HG03103 (cell line): ENCODE results near the gene TERB2.
"Not testable (repeated sequence)": the region's sequence is repeated elsewhere in the genome, so short reads cannot be mapped to it uniquely, and the experiment has no call there.

Source experiments
- ATAC-seq: cut with Tn5 transposase; IDR thresholded peaks from one replicate; pipeline ENCODE4 v1.9.1; 2021; ENCODE audit warnings: low read depth; ENCODE audit not compliant: unreplicated experiment

The TERB2 gene

GRCh38 chr15:45001180-45001579 lies 44.7 kb downstream of the TERB2 start:
- not testable (repeated sequence) for ATAC-seq

DNA sequence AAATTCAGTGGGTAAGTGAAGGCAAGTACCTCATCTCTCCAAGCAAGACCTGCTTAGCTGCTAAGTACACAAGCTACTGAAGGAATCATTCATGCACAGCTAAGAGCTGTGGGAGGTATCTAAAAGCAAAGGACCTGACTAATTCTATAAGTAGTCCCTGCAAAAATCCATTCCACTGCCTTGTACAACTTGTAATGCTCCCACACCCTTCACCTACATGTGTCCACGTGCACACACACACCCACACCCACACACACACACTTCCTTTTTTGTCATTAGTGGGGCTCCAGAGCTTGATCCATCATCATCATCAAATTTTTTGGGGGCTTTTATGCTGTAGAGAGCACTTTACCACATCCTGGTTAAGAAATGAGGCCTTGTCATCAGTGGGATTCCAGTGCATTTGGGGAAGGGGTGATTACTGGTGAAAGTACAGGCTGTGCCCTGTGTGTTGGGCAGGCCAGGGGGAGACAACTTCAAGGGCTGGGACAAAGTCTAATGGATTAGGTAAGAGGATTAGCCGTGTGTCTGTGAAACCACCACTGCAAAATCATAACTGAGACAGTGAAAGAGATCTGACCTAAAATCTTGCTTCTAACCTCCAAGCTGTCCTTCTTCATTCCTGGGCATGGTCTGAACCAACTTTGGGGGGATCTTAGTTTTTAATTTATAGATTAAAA lies 47.4 kb downstream of the TERB2 start:
- ATAC-seq = not testable (repeated sequence)

GRCh38 chr15:45004590-45005175 lies 48.2 kb downstream of the TERB2 start:
- not testable (repeated sequence) for ATAC-seq

GRCh38 chr15:45009046-45009445 lies 52.6 kb downstream of the TERB2 start:
- no peak for ATAC-seq

DNA sequence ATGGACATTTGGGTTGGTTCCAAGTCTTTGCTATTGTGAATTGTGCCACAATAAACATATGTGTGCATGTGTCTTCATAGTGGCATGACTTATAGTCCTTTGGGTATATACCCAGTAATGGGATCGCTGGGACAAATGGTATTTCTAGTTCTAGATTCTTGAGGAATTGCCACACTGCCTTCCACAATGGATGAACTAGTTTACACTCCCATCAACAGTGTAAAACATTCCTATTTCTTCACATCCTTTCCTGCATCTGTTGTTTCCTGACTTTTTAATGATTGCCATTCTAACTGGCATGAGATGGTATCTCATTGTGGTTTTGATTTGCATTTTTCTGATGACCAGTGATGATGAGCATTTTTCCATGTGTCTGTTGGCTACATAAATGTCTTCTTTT lies 58.6 kb downstream of the TERB2 start:
- not testable (repeated sequence) for ATAC-seq

GRCh38 chr15:45020222-45020900 lies 63.9 kb downstream of the TERB2 start:
- ATAC-seq = not testable (repeated sequence)

- ATAC-seq = not testable (repeated sequence)
Measured at GRCh38 chr15:45020901-45021259, 64.4 kb downstream of the TERB2 start.

- no peak for ATAC-seq
Measured at GRCh38 chr15:45021348-45021747, 64.9 kb downstream of the TERB2 start.

- ATAC-seq = peak; percentile 91
Measured at GRCh38 chr15:45022871-45023658, 66.6 kb downstream of the TERB2 start, which contains the start of gene SORD. TSS of gene SORD (plus strand) at chr15:45023195. CDS start at chr15:45023284, 89 bp downstream.

- no peak for ATAC-seq
Measured at GRCh38 chr15:45023659-45024225, 67.3 kb downstream of the TERB2 start.

DNA sequence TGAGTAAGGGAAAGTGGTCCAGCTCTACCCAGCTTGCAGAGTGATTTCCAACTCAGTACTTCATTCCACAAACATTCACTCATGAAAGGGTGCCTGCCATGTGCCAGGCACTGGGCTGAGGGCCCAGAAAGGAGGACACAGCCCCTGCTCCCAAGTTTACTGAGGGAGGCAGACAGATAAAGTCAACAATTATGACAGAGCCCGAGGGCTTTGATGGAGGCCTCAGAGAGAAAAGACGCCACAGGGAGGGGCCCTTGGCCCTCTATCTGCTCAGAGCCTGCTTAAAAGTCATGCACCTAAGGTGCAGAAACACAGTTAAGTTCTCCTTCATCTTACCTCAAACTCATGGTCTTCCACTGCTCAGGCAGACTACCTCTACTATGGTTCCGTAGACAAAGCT lies 68.2 kb downstream of the TERB2 start:
- ATAC-seq = not testable (repeated sequence)

DNA sequence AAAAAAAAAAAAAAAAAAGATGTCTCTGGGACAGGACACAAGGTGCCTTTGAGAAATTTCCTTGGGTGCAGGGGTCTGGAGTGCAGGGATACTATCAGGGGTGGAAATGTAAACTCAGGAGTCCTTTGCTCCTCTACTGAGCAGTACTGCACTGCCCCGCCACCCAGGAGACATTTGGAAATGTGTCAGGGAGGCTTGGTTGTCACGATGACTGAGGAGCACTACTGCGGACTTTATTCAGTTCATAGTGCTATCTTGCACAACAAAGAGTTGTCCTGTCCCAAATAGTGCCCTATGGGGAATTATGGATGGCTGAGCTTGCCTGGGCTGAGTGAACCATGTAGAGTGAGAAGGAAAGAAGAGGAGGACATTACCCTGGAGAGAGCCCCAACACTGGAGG lies 69.1 kb downstream of the TERB2 start:
- ATAC-seq = not testable (repeated sequence)

DNA sequence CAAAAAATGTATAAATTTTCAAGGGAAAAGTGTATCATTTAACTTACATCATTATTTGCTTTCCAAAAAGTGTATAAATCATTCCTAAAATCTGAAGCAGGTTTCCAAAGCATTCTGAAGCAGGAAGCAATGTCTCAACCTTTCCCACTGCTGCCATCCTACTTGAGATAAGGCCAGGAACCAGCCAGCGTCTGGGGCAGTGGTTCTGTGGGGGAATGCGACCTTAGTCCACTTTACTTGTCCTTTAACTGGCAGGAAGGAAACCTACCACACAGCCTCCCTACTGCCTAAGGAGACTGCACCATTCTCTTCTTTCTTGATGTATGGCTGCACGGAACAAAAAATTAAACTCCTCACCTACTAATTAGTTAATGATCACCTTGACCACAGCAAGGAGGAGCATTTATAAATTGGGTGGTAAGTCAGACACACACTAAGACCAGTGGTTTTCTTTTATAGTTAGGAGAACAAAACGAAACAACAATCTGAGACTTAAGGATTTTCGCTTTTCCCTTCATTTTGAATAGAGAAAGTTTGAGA lies 70.2 kb downstream of the TERB2 start:
- ATAC-seq = no peak

DNA sequence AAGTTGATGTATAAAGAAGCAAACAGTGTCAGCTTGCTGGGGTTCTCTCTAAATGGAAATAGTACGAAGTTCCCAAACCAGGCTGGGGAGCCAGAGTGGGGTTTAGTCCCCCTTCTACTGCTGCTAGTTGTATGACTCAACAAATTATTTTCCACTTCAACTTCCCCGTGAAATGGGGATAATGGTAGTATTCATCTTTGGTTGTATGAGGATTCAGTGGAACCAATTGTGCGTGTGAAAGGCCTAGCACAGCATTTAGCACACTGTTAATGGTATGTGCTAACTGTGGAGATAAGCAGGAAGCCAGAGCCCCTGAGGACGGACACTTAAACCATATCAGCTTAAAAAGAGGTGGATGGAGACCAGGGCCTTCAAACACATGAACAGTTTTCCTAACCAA lies 70.7 kb downstream of the TERB2 start:
- no peak for ATAC-seq
